Left renal cortex interstitium (tissue), 4 donors: ENCODE data around the gene HDAC4. TPM values are rescaled to one million over a fixed set of nuclear protein-coding genes. Genes with fewer than 3 reads are reported as not detected.

Experiments
- DNase-seq, 4 donors: peaks; one replicate each; pipeline ENCODE4 v3.0.0-alpha.2; 2013; ENCODE audit warnings: low read depth in 4 of 4, low spot score in 2 of 4, missing footprints in 1 of 4
- polyA plus RNA-seq, 4 donors: library from polyadenylated mRNA; unstranded; fragments of 120-200 nt; gene quantifications; one replicate each; pipeline ENCODE4 v1.2.1, GENCODE V29; 2013; ENCODE audit not compliant: insufficient read length in 4 of 4

The HDAC4 gene
- polyA plus RNA-seq, 4 donors, result 10.5 to 21.1 (median 14.3) TPM

DNA sequence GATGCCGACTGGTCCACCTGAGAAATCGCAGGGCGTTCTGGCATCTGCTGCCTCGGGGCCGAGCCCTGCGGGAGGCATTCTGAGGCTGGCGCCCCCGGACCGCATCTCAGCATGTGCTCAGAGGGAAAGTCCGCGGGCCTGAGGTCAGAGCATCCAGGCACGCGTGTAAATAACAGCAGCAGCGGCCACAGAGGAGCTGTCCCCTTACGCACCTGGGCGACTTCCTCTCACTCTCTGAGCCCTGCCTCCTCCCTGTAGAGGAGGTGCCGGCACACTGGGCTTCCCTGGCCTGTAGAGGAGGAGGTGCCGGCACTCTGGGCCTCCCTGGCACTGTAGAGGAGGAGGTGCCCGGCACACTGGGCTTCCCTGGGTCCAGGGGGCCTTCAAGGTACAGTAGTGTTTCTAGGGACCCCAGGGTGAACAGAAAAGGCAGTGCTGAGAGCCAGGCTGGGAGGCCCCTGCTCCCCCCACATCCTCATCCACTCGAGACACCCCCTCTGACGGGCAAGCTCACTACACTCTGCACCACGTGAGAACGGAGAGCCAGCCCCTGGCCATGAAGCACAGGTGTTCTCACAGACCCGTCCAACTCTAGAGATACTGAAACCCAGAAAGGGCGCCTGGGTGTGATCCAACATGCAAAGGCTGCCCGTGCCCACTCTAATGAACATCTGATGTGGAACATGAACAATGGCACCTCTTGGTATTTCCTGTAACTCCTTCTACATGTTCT lies 263.5 kb downstream of the HDAC4 start:
- no peak for DNase-seq

DNA sequence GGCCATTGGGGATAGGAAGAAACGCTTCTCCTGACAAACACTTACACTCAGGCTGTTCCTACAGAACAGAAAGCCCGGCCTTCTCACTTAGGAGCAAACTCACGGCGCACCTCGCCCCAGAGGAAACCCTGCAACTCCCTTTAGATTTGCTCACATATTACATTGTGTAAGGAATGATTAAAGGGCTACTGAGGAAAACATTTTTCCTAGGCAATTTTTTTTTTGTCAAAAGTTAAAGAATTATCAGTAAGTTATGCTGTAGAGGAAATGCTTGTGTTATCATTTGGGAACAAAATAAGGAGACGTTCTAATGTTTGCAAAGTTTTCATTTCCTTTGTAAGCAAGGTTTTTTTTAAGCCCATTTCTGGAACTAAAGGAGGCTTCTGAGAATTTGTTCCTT lies 264.1 kb downstream of the HDAC4 start:
- no peak for DNase-seq

DNA sequence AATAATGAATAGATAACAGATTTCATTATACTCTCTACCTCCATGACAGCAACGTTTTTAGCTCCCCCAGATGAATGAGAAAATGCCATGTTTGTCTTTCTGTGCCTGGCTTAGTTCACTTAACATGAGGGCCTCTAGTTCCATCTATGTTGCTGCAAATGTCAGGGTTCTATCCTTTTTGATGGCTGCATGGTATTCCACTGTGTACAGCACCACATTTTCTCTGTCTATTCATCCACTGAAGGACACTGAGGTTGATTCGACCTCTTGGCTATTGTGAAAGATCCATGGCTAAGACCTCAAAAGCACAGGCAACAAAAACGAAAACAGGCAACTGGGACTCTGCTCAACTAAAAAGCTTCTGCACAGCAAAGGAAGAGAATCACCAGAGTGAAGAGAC lies 264.6 kb downstream of the HDAC4 start:
- DNase-seq, result no peak

DNA sequence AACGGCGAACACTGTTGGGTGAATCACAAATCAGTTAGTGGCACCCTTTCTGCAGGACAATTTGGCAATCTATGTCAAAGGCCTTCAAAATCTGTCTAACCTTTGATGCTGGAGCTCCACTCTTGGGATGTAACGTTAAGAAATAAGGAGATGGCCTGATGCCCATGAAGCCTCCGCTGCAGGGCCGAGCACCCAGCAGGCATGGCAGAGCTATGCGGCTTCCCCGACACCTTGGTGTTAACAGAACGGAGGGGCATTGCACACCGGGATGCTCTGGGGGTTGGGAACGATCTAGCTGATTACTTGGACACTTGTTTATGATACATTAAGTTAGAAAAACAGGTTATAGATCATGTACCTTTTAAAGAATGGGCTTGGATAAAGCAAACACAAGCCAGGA lies 265.3 kb downstream of the HDAC4 start:
- DNase-seq, result no peak

DNA sequence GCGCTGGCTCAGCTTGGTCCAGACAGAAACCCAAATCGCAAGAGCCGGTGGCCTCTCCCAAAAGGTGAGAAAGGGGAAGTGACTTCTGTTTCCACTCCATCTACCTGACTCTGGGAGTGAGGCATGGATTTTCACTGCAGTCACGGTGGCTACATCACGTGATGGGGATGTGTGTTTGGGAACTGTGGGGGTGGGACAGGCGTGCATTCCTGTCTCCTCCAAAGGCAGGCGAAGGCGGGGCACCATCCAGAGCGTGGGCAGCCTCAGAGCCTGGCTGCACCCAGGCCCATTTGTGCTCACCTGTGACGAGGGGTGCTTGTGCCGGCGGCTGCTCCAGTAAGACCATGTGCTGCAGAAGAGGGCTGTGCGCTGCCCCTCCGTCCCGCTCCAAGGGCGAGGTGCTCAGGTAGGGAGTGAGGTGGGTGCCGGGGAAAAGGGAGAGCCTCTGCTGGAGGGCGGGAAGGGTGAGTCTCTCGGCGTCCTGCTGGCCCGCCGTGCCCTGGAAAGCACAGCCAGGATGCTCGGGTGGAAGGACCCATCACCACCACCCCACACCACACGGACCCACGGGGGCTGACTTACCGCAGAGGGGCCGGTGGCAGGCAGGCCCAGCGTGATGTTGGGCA lies 266.8 kb downstream of the HDAC4 start:
- no peak for DNase-seq

DNA sequence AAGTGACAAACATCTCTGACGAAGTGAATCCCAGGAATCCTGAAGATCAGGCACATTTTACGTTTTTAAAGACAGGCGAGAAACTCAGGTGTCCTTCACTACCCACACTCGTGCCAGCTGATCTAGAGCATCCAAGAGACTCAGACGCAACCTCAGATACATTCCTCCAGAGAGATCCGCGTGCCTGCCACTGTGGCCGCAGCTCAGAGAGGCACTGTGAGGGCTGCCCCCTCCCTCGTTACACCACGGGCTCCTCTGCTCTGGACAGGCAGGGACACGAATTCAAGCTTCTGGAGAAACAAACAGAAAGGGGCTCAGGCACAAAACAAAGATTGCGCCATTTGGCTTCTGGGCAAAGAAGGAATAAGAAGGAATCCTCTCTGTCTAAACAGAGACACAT lies 268.0 kb downstream of the HDAC4 start:
- no peak for DNase-seq

DNA sequence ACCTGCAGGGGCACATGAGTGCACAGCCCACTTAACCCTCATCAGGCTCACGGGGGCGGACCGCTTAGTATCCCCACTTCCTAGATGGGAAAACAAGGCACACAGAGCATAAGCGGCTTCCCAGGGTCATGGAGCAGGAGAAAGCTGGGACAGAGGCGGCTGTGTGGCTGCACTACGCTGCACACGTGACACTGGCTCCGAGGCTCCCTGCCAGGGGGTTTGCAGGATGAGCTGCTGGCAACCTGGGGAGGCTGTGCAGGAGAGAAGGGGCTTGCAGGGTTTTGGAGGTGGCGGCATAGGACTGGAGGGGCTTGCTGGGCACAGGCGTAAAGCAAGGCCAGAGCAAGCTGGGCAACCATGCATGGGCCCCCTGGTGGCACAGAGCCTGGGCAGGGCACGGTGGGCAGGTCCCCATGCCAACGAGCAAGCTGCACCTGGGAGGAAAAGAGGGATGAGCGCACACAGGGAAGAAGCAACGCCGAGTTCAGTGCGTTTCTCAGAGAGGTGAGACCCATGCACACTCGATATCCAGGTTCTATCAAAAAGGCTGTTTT lies 268.6 kb downstream of the HDAC4 start:
- DNase-seq, result no peak

DNA sequence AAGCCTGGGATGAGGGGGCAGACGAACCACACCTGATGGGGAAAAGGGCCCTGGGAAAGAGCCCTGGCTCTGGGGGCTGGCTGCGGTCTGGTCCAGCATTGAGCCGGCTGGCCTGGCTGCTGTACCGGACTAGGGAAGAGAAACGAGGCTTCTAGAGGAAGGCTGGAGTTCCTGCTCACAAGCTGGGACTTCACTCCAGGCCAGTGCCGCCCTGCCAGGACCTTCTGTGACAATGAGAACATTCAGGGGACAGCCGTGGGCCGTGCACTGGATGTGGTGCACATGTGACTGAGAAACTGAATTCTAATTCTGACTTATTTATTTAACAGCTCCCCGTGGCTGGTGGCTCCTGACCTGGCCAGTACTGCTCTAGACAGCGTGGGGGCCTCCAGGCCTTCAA lies 269.3 kb downstream of the HDAC4 start:
- DNase-seq, result no peak

DNA sequence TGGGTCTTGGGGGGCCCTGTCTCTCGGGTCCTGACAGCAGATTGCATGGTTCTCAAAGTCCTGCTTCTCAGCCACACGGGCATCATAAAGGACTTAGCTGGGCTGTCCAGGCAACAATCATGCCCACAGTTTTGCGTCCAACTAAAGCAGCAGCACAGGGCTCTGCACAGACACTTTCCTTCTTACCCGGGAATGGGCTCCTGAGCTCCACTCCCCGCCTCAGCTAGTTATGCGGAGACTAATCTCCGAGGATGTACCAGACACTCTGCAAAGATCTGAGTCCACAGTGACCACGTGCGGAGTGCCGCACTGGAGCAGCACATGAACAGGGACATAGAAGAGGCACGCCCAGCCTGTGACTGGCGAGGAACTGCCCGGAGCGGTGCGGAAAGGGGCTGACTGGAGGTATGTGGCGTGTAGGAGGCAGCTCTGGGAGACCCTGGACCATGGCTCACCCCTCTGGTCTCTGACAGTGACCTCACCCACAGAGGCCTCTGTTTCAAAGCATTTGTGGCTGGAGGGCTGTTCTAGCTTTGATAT lies 270.0 kb downstream of the HDAC4 start:
- DNase-seq, result no peak

DNA sequence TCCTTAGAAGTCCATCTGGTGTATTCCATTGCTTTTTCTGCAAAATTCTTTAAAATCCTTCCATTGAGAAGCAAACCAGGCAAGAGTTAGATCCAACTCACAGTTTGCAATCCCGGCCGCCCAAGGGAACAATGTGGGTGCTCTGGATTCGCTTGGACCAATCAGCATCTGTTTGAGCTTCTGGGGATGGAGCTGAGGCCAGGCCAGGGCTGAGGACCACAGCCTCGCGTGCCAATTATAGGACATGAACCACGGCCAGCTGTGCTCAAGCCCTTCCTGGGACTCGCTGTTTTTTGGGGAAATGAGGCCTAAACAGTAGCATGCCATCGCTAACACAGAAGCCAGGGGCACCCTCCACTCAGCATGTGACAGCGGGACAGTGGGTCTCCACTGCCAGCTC lies 270.8 kb downstream of the HDAC4 start:
- DNase-seq, result no peak

DNA sequence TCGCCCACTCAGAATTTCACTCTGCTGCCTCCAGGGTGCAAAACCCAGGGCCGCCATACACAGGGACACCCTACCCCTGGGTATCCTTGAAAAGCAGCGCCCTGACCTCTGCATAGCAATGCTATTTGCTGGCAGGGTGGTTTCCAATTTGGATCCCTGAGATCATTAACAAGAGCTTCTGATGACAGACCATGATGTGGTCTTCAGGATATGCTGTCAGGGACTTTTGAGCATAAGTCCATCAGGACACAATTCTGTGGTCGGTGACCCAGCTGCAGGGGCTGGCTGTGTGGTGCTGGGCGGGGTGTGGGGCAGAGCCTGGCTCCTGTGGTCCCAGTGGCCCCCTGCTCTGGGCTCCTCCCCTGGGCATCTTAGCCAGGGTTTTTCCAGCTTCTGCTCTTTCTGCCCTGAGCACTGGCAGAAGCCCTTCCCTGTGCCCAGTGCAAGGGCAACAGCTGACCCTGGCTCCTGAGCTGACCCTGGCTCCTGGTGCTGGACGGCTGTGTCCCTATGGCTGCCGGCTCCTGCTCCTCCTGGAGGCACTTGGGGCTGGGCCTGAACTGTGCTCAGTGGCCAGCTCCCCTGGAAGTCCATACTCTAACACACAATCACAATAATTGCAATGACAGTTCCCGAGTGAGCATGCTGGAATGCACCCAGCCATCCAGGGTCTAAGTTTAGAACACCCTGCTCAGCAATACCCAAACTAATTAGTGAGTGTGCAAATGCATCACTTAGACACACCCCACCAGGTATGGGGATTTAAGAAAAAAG lies 271.5 kb downstream of the HDAC4 start:
- no peak for DNase-seq

DNA sequence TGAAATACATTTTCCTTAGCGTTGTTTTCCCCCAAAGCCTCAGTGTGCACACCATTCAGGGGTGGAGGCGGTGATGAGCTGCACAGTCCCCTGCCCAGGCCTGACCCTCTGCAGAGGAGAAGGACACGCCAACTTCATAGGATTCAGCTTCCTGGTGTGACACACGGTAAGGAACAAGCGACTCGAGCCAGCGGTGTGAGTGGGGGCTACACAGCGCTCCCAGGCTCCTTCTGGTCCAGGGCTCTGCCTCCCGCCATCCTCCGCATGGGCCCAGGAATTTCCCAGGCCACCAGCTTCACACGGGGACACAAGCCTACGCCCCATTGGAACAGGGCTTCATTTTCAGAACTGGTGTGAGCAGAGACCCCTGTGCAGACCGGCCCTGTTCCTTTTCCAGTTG lies 272.1 kb downstream of the HDAC4 start:
- DNase-seq, result no peak

DNA sequence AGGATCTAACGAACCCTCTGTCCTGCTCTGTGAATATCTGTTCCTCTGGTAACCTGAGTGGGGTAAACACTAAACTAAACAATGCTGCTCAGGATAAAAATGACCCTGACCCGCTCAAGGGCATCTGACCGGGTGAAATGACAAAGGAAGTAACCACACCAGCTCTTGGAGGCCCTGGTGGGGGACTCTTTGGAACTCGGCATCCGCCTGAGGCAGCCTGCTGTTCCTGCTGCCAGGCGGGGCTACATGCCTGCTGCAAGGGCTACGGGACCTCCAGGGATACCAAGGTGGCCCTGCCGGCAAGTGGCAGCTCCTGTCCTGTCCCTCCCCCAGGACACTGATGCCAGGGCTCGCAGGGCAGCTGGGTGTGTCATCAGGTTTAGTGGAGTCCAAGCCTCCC lies 273.3 kb downstream of the HDAC4 start:
- no peak for DNase-seq

DNA sequence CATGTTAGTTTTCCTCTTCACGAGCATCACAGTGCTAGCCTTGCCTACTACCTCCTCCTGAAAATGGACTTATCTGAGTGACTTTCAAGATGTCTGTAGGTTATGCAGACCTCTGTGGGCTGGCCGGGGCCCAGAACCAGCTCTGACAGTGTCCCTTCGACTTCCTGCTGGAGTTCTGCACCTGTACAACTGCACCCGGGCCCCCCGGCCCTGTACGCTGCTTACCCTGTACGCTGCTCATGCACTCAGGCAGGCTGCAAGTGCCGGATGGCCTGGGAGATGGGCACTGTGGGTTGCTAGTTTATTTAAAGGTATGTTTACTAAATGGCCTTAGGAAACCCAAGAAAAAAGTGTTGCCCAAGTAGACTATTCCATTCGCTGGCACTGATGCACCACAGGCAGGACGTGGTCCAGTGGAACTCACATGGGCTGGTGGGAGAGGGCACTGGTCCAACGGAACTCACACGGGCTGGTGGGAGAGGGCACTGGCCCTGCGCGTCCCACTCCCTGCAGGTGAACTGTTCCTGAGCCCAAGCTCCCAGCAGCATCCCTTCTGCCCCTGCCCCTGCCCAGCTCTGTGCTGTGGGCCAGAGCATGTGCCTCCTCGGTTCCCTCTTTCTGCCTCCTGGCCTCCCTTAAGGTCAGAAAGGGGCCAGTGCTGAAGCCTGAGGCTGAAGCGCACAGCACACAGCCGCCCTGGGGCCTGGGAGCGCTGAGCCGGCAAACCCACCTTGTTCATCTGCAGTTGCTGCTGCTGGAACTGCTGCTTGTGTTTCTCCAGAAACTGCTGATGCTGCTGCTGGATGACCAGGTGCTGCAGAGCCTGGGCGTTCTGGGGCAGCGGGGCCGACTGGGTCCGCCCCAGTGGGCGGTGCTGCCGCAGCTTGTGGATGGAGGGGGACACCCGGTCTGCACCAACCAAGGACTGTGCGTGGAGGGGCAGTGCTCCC lies 274.8 kb downstream of the HDAC4 start:
- DNase-seq, result no peak

DNA sequence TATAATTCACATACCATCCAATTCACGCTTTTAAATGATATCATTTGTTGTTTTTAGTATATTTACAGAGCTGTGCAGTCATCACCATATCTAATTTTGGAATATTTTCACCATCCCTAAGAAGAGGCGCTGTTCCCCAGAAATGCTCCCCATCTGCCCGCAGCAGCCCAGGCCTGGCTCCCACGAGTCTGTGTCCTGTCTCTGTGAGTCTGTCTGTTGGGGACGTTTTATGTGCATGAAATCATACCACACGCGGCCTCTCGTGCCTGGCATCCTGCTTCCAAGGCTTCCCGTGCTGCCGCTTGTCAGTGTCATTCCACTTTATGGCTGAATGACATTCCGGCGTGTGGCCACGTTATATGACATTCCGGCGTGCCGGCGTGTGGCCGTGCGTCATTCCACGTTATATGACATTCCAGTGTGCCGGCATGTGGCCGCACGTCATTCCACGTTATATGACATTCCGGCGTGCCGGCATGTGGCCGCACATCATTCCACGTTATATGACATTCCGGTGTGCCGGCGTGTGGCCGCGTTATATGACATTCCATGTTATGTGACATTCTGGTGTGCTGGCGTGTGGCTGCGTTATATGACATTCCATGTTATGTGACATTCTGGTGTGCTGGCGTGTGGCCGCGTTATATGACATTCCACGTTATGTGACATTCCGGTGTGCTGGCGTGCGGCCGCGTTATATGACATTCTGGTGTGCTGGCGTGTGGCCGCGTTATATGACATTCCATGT lies 276.5 kb downstream of the HDAC4 start:
- DNase-seq, result no peak

DNA sequence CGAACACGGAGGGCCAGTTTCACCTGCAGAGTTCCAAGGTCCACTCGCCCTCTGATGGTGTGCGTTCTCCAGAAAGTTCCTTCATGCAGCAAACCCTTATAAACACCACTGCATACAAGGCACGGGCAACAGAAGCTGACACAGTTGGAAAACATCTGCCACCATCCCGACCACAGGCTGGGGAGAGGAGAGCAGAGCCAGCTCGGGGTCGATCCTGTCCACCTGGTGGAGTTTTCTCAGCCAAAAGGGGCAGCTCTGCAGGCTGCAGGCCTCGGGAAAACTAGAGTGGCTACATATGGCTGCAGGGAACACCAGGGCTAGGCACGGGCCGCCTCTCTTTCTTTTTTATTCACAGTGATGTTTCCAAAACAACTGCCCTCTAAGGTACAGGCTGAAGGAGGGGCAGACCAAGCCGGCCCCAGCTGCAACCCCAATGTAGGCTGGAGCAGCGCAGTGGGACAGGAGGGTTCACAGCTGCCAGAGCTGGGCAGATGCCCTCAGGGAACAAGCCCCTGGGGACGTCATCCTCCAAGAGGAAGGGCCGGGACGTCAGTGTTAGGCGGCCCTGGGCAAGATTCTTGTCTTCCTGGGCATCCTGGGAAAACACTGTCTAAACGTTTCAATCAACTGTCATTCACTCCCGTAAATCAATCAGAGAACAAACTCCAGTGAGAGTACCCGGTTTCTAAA lies 278.3 kb downstream of the HDAC4 start:
- DNase-seq, result no peak

DNA sequence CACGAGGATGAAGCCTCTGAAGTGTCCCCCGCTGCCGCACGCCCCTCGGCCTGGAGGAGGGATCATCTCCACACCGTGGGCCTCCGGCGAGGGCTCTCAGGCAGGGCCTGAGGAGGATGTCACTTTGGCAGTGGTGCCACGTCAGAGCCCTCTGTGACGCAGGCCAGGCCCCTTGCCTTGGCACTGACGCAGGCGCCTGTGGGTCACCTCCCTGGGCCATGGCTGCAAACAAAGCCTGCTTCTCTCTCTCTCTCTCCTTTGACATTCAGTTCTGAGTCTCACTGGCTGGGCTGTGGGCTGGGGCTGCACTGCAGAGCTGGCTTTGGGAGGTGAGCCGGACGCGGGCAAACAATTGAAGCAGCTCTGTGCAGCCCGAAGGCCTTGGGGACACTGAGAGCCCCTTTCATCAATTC lies 279.2 kb downstream of the HDAC4 start:
- DNase-seq, result no peak

DNA sequence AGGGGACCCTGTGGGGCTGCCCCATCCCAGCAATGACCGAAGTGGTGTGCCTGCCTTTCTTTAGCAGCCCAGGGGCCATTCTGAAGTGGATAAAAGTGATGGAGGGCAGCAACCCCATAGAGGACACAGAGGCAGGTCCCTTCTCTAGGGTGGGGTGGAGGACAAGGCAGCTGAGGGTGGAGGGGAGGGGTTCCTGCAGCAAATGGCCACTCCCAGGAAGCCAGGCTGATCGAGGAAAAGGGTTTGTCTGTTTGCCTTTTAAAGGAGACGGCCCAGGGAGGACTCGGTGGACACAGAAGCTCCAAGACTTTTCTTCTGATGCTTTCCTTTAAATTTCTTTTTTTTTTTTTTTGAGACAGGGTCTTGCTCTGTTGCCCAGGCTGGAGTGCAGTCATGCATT lies 280.2 kb downstream of the HDAC4 start:
- DNase-seq, result no peak
